HFF-Myc (cell line): Measurements from ENCODE around the gene BRAP.
"Not testable (repeated sequence)": the region's sequence is repeated elsewhere in the genome, so short reads cannot be mapped to it uniquely, and the experiment has no call there.

Experiments used
- DNase-seq: peaks from one replicate; pipeline ENCODE4 v3.0.0-alpha.2; 2011; ENCODE audit warnings: low read depth; ENCODE audit errors: extremely low read depth
- H3K4me3 ChIP-seq: replicated peaks from 2 replicates; pipeline ENCODE4 v1.5.1; 2011; ENCODE audit warnings: low read depth, mild to moderate bottlenecking, control low read depth, low read length
- CTCF ChIP-seq: IDR thresholded peaks from 2 replicates; pipeline ENCODE4 v1.5.1; 2012; ENCODE audit warnings: mild to moderate bottlenecking, low read depth, low read length, control low read depth; ENCODE audit errors: missing control alignments

Gene BRAP

GRCh38 chr12:111598637-111599452 lies 86.9 kb downstream of the BRAP start, which contains the start of gene ATXN2:
Gene ATXN2 (minus strand): TSS chr12:111599315. CDS start chr12:111599034, 281 bp downstream.
- no peak for TF ChIP-seq CTCF

GRCh38 chr12:111597831-111598636 lies 87.7 kb downstream of the BRAP start:
- TF ChIP-seq CTCF: no peak
- no peak for DNase-seq
- H3K4me3 ChIP-seq: peak overlapping the region; percentile 73

More at GRCh38 chr12:111598637-111599452, 86.9 kb downstream of the BRAP start, which contains the start of gene ATXN2:
- peak within 1 kb of the TSS; percentile 73 for H3K4me3 ChIP-seq
- DNase-seq: no peak

- peak overlapping the region; percentile 73 for H3K4me3 ChIP-seq
- DNase-seq: no peak
- TF ChIP-seq CTCF: no peak
Measured at GRCh38 chr12:111596985-111597830, 88.5 kb downstream of the BRAP start.

- not testable (repeated sequence) for DNase-seq
- peak overlapping the region; percentile 73 for H3K4me3 ChIP-seq
Measured at GRCh38 chr12:111595341-111595835, 90.4 kb downstream of the BRAP start.
